Natural killer cell (primary cell): Measurements from ENCODE around the gene PCDHA9. TPM values are rescaled to one million over a fixed set of nuclear protein-coding genes. Genes with fewer than 3 reads are reported as not detected.
"Not testable (repeated sequence)": the region's sequence is repeated elsewhere in the genome, so short reads cannot be mapped to it uniquely, and the experiment has no call there.

Experiments used
- ATAC-seq, 3 donors: fragments of 150-1000 bp in 2 of 3; fragments of 200-7000 bp in 1 of 3; cut with Tn5 transposase; 1 replicate in 1 of 3; 2 replicates in 2 of 3; pipeline ENCODE4 v1.10.0; 2021; ENCODE audit warnings: mild to moderate bottlenecking in 2 of 3, moderate library complexity in 2 of 3
- DNase-seq, 2 donors: peaks; one replicate each; pipeline versions ENCODE4 v3.0.0 to v3.0.0-alpha.2; 2013 to 2021; ENCODE audit warnings: mixed read lengths in 1 of 2
- H3K27ac ChIP-seq: one replicate; pipeline ENCODE4 v1.5.1; 2013; ENCODE audit warnings: mild to moderate bottlenecking, low read length
- H3K27me3 ChIP-seq: one replicate; pipeline ENCODE4 v1.6.1; 2013; ENCODE audit warnings: low read length; ENCODE audit not compliant: control insufficient read depth, insufficient read depth
- H3K36me3 ChIP-seq: one replicate; pipeline ENCODE4 v1.6.1; 2013; ENCODE audit warnings: low read length; ENCODE audit not compliant: control insufficient read depth, insufficient read depth
- H3K4me1 ChIP-seq: one replicate; pipeline ENCODE4 v1.6.1; 2013; ENCODE audit warnings: low read length; ENCODE audit not compliant: control insufficient read depth, insufficient read depth
- H3K4me3 ChIP-seq: one replicate; pipeline ENCODE4 v1.5.1; 2013; ENCODE audit warnings: low read length
- H3K9me3 ChIP-seq: one replicate; pipeline ENCODE4 v1.6.1; 2013; ENCODE audit warnings: low read length; ENCODE audit not compliant: control insufficient read depth, insufficient read depth
- H3K27ac Mint-ChIP-seq, 2 donors: one replicate each; pipeline ENCODE4 v1.8.0; 2022; ENCODE audit warnings: mild to moderate bottlenecking in 2 of 2, mixed read lengths in 2 of 2, moderate library complexity in 1 of 2
- H3K27me3 Mint-ChIP-seq, 2 donors: one replicate each; pipeline ENCODE4 v1.8.0; 2022; ENCODE audit warnings: low read depth in 2 of 2, mixed read lengths in 2 of 2
- H3K36me3 Mint-ChIP-seq: one replicate; pipeline ENCODE4 v1.8.0; 2022; ENCODE audit warnings: mixed read lengths
- H3K4me1 Mint-ChIP-seq, 2 donors: one replicate each; pipeline ENCODE4 v1.8.0; 2022; ENCODE audit warnings: mixed read lengths in 2 of 2
- H3K4me3 Mint-ChIP-seq: one replicate; pipeline ENCODE4 v1.8.0; 2022; ENCODE audit warnings: mild to moderate bottlenecking, moderate library complexity, mixed read lengths
- H3K9me3 Mint-ChIP-seq, 2 donors: one replicate each; pipeline ENCODE4 v1.8.0; 2022; ENCODE audit warnings: mixed read lengths in 2 of 2
- WGBS: methylation state at CpG from one replicate; pipeline ENCODE4 v1.1.7; 2013; ENCODE audit warnings: missing lambda C conversion rate; ENCODE audit not compliant: insufficient coverage; 5-methylcytosine and 5-hydroxymethylcytosine counted together
- intact Hi-C: fragments of 100-400 bp; cut with micrococcal nuclease; formaldehyde crosslinking; loops from one replicate; pipeline ENCODE4 v1.14.2; 2022
- total RNA-seq, 4 donors: library from RNA; stranded (reverse); fragments of 120-200 nt in 1 of 4; gene quantifications; one replicate each; pipeline versions ENCODE4 v1.2.3 to v1.2.4, GENCODE V29; 2013 to 2022
- TF ChIP-seq, protein P1 (sequence below): fragments of 200-600 bp; IDR thresholded peaks from one replicate; pipeline ENCODE4 v1.8.0; 2022; ENCODE audit warnings: antibody characterized with exemption

PCDHA9 gene
- total RNA-seq, 3 donors from 2014 or later (not counting 1 experiment from before 2014, with no cell fraction given), result not detected

GRCh38 chr5:140870221-140871201 lies 22.3 kb downstream of the PCDHA9 start:
- TF ChIP-seq, protein P1, sequence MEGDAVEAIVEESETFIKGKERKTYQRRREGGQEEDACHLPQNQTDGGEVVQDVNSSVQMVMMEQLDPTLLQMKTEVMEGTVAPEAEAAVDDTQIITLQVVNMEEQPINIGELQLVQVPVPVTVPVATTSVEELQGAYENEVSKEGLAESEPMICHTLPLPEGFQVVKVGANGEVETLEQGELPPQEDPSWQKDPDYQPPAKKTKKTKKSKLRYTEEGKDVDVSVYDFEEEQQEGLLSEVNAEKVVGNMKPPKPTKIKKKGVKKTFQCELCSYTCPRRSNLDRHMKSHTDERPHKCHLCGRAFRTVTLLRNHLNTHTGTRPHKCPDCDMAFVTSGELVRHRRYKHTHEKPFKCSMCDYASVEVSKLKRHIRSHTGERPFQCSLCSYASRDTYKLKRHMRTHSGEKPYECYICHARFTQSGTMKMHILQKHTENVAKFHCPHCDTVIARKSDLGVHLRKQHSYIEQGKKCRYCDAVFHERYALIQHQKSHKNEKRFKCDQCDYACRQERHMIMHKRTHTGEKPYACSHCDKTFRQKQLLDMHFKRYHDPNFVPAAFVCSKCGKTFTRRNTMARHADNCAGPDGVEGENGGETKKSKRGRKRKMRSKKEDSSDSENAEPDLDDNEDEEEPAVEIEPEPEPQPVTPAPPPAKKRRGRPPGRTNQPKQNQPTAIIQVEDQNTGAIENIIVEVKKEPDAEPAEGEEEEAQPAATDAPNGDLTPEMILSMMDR, result no peak
- H3K27ac Mint-ChIP-seq, result no peak overlapping the region
- Histone ChIP-seq H3K4me1 (no peaks in the 10 kb centered on the region), H3K27me3 (peaks cover 7% of the 10 kb centered on the region), H3K36me3 (no peaks in the 10 kb centered on the region), H3K27ac (no peak overlapping the region), H3K4me3 (no peak overlapping the region), H3K9me3 (peaks cover 12% of the 10 kb centered on the region)
- H3K27me3 Mint-ChIP-seq, result peaks cover 0 to 3% of the 10 kb centered on the region in 2 donors
- peaks cover 2 to 3% of the 10 kb centered on the region in 2 donors for H3K9me3 Mint-ChIP-seq
- no peak for ATAC-seq
- H3K4me1 Mint-ChIP-seq, result no peaks in the 10 kb centered on the region
- no peak overlapping the region for H3K4me3 Mint-ChIP-seq
- no peaks in the 10 kb centered on the region for H3K36me3 Mint-ChIP-seq
- WGBS, result 56% methylated on average over 114 of the region's 114 CpGs
- intact Hi-C loops, result no loop called here
- DNase-seq, result no peak

GRCh38 chr5:140875085-140876065 lies 27.2 kb downstream of the PCDHA9 start, which contains the start of gene PCDHA12:
PCDHA12 (plus strand) TSS chr5:140875308; CDS start chr5:140875473, 165 bp downstream.
- Histone ChIP-seq H3K4me3 (no peak within 1 kb of the TSS), H3K27me3 (peaks cover 9% of the 10 kb centered on the region), H3K27ac (no peak within 1 kb of the TSS), H3K9me3 (peaks cover 13% of the 10 kb centered on the region), H3K36me3 (no peaks in the 10 kb centered on the region), H3K4me1 (no peaks in the 10 kb centered on the region)
- no peaks in the 10 kb centered on the region for H3K36me3 Mint-ChIP-seq
- ATAC-seq (no peak), DNase-seq (no peak)
- H3K27me3 Mint-ChIP-seq, result peaks cover 2 to 6% of the 10 kb centered on the region in 2 donors
- peaks cover 6 to 9% of the 10 kb centered on the region in 2 donors for H3K9me3 Mint-ChIP-seq
- TF ChIP-seq, protein P1, result no peak
- H3K27ac Mint-ChIP-seq, result no peak within 1 kb of the TSS
- WGBS, result 26% methylated on average over 44 of the region's 47 CpGs
- H3K4me1 Mint-ChIP-seq, result no peaks in the 10 kb centered on the region
- H3K4me3 Mint-ChIP-seq, result no peak within 1 kb of the TSS
- intact Hi-C loops, result no loop called here

GRCh38 chr5:140876541-140877261 lies 28.5 kb downstream of the PCDHA9 start:
- H3K27ac ChIP-seq, H3K4me3 ChIP-seq, DNase-seq, intact Hi-C loops, H3K36me3 Mint-ChIP-seq, H3K27ac Mint-ChIP-seq, H3K27me3 ChIP-seq, H3K4me1 ChIP-seq, H3K4me3 Mint-ChIP-seq, H3K27me3 Mint-ChIP-seq, H3K36me3 ChIP-seq, H3K4me1 Mint-ChIP-seq, ATAC-seq: not testable (repeated sequence)
- WGBS, result 51% methylated on average over 80 of the region's 80 CpGs
- H3K9me3 ChIP-seq, result peaks cover 13% of the 10 kb centered on the region
- peaks cover 8 to 16% of the 10 kb centered on the region in 2 donors for H3K9me3 Mint-ChIP-seq
